ENCODE measurements around the gene MELK.

Gene MELK

GRCh38 chr9:36584620-36585460 lies 12.1 kb downstream of the MELK start:
- no peak for DNase-seq (ENCODE audit: low spot score)

GRCh38 chr9:36590231-36590630 lies 17.5 kb downstream of the MELK start:
- DNase-seq (ENCODE audit: low spot score) = no peak

GRCh38 chr9:36592801-36593583 lies 20.3 kb downstream of the MELK start:
- DNase-seq (ENCODE audit: low spot score) = no peak

- no peak for DNase-seq (ENCODE audit: low spot score)
These were observed 21.5 kb downstream of the MELK start for GRCh38 chr9:36594213-36594612.

GRCh38 chr9:36597412-36598178 lies 24.9 kb downstream of the MELK start:
- DNase-seq (ENCODE audit: low spot score) = peak; percentile 79

GRCh38 chr9:36598273-36598672 lies 25.6 kb downstream of the MELK start:
- no peak for DNase-seq (ENCODE audit: low spot score)

GRCh38 chr9:36603006-36603405 lies 30.3 kb downstream of the MELK start:
- DNase-seq (ENCODE audit: low spot score) = no peak

GRCh38 chr9:36609306-36609705 lies 36.6 kb downstream of the MELK start:
- DNase-seq (ENCODE audit: low spot score) = no peak

- no peak for DNase-seq (ENCODE audit: low spot score)
These were observed 49.4 kb downstream of the MELK start for GRCh38 chr9:36622121-36622520.

GRCh38 chr9:36623280-36623679 lies 50.6 kb downstream of the MELK start:
- DNase-seq (ENCODE audit: low spot score) = no peak

GRCh38 chr9:36625006-36625615 lies 52.4 kb downstream of the MELK start:
- no peak for DNase-seq (ENCODE audit: low spot score)

- peak; percentile 50 for DNase-seq (ENCODE audit: low spot score)
These were observed 60.2 kb downstream of the MELK start for GRCh38 chr9:36632892-36633291.

GRCh38 chr9:36637491-36638270 lies 65.0 kb downstream of the MELK start:
- DNase-seq (ENCODE audit: low spot score) = no peak

GRCh38 chr9:36640771-36641381 lies 68.2 kb downstream of the MELK start:
- DNase-seq (ENCODE audit: low spot score) = peak; percentile 45

GRCh38 chr9:36642817-36643216 lies 70.1 kb downstream of the MELK start:
- DNase-seq (ENCODE audit: low spot score) = no peak

- DNase-seq (ENCODE audit: low spot score) = no peak
These were observed 84.1 kb downstream of the MELK start for GRCh38 chr9:36656842-36657241.

- no peak for DNase-seq (ENCODE audit: low spot score)
These were observed 86.8 kb downstream of the MELK start for GRCh38 chr9:36659500-36659899.

GRCh38 chr9:36664806-36665205 lies 92.1 kb downstream of the MELK start:
- no peak for DNase-seq (ENCODE audit: low spot score)

- no peak for DNase-seq (ENCODE audit: low spot score)
These were observed 92.7 kb downstream of the MELK start for GRCh38 chr9:36665387-36665786.

- no peak for DNase-seq (ENCODE audit: low spot score)
These were observed 93.3 kb downstream of the MELK start for GRCh38 chr9:36665921-36666431.

- no peak for DNase-seq (ENCODE audit: low spot score)
These were observed 98.9 kb downstream of the MELK start for GRCh38 chr9:36671561-36671960.
